ENCODE results near the gene EXD1.

Gene EXD1

GRCh38 chr15:41231422-41232226 lies 1.1 kb upstream of the EXD1 start:
- DNase-seq, result no peak

- DNase-seq, result no peak
Measured at GRCh38 chr15:41230345-41230649, 260 bp downstream of the EXD1 start.

- no peak for DNase-seq
Measured at GRCh38 chr15:41219381-41219780, 11.2 kb downstream of the EXD1 start.

GRCh38 chr15:41218851-41219250 lies 11.7 kb downstream of the EXD1 start:
- DNase-seq, result no peak

GRCh38 chr15:41215708-41216107 lies 14.8 kb downstream of the EXD1 start:
- no peak for DNase-seq

- DNase-seq, result no peak
Measured at GRCh38 chr15:41207687-41208448, 22.7 kb downstream of the EXD1 start.

- DNase-seq, result no peak
Measured at GRCh38 chr15:41205315-41205714, 25.2 kb downstream of the EXD1 start.

GRCh38 chr15:41203395-41203794 lies 27.2 kb downstream of the EXD1 start:
- DNase-seq, result no peak

- no peak for DNase-seq
Measured at GRCh38 chr15:41199470-41199869, 31.1 kb downstream of the EXD1 start.

- DNase-seq, result no peak
Measured at GRCh38 chr15:41194444-41194843, 36.1 kb downstream of the EXD1 start.

- no peak for DNase-seq
Measured at GRCh38 chr15:41183581-41183980, 47.0 kb downstream of the EXD1 start.

GRCh38 chr15:41182266-41182665 lies 48.3 kb downstream of the EXD1 start:
- DNase-seq, result no peak

- no peak for DNase-seq
Measured at GRCh38 chr15:41180206-41180789, 50.3 kb downstream of the EXD1 start.

GRCh38 chr15:41169781-41170180 lies 60.8 kb downstream of the EXD1 start:
- DNase-seq, result no peak

GRCh38 chr15:41169086-41169485 lies 61.5 kb downstream of the EXD1 start:
- DNase-seq, result no peak

GRCh38 chr15:41161736-41162135 lies 68.8 kb downstream of the EXD1 start:
- DNase-seq, result no peak

- no peak for DNase-seq
Measured at GRCh38 chr15:41161336-41161735, 69.2 kb downstream of the EXD1 start.

- no peak for DNase-seq
Measured at GRCh38 chr15:41160639-41161315, 69.8 kb downstream of the EXD1 start.

GRCh38 chr15:41154412-41154811 lies 76.1 kb downstream of the EXD1 start:
- no peak for DNase-seq

- DNase-seq, result no peak
Measured at GRCh38 chr15:41153733-41154132, 76.8 kb downstream of the EXD1 start.

GRCh38 chr15:41151451-41152005 lies 79.0 kb downstream of the EXD1 start:
- no peak for DNase-seq

GRCh38 chr15:41150279-41150678 lies 80.3 kb downstream of the EXD1 start:
- no peak for DNase-seq

- no peak for DNase-seq
Measured at GRCh38 chr15:41148065-41148464, 82.5 kb downstream of the EXD1 start.
